NCI-H345 treated with DMSO at 0.1 percent for 48 hours (cell line): ENCODE data around the gene MRPS18C.

Source experiments
- DNase-seq: peaks from one replicate; lab custom pipeline; 2025; ENCODE audit not compliant: unreplicated experiment; lab: John Stamatoyannopoulos, UW

MRPS18C gene

GRCh38 chr4:83455281-83456183, at the start of gene MRPS18C, which contains the start of gene HELQ:
Gene MRPS18C, plus strand, starts transcription at chr4:83456058. Its CDS starts 20 bp downstream, at chr4:83456078.
Gene HELQ, minus strand, starts transcription at chr4:83455823. Its CDS starts 130 bp downstream, at chr4:83455693.
- peak; percentile 91 for DNase-seq

GRCh38 chr4:83408908-83409307, 47.0 kb upstream of the MRPS18C start:
- no peak for DNase-seq

GRCh38 chr4:83413676-83414075, 42.2 kb upstream of the MRPS18C start:
- DNase-seq, result no peak

GRCh38 chr4:83417566-83417965, 38.3 kb upstream of the MRPS18C start:
- DNase-seq, result no peak

- DNase-seq, result no peak
These were observed 37.6 kb upstream of the MRPS18C start for GRCh38 chr4:83418211-83418610.

- no peak for DNase-seq
These were observed 24.7 kb upstream of the MRPS18C start for GRCh38 chr4:83431200-83431599.

GRCh38 chr4:83436680-83437079, 19.2 kb upstream of the MRPS18C start:
- no peak for DNase-seq

- no peak for DNase-seq
These were observed 17.1 kb upstream of the MRPS18C start for GRCh38 chr4:83438719-83439118.

GRCh38 chr4:83440148-83440814, 15.6 kb upstream of the MRPS18C start:
- no peak for DNase-seq

- no peak for DNase-seq
These were observed 15.0 kb upstream of the MRPS18C start for GRCh38 chr4:83440899-83441298.

GRCh38 chr4:83449009-83449408, 6.8 kb upstream of the MRPS18C start:
- no peak for DNase-seq

GRCh38 chr4:83454686-83455085, 1.2 kb upstream of the MRPS18C start:
- DNase-seq, result no peak

- DNase-seq, result no peak
These were observed 285 bp downstream of the MRPS18C start for GRCh38 chr4:83456184-83456501.

- no peak for DNase-seq
These were observed 17.6 kb downstream of the MRPS18C start for GRCh38 chr4:83473423-83473822.

GRCh38 chr4:83473966-83474365, 18.1 kb downstream of the MRPS18C start:
- DNase-seq, result no peak

GRCh38 chr4:83484500-83485461, 28.9 kb downstream of the MRPS18C start, which contains the start of gene ABRAXAS1:
Gene ABRAXAS1, minus strand, starts transcription at chr4:83485100. Its CDS starts 28 bp downstream, at chr4:83485072.
- peak; percentile 62 for DNase-seq

GRCh38 chr4:83486457-83487129, 30.7 kb downstream of the MRPS18C start:
- DNase-seq, result no peak

GRCh38 chr4:83489711-83490326, 34.0 kb downstream of the MRPS18C start:
- no peak for DNase-seq

- DNase-seq, result no peak
These were observed 35.1 kb downstream of the MRPS18C start for GRCh38 chr4:83490876-83491450.
